Measurements from ENCODE around the gene MMP20. TPM values are rescaled to one million over a fixed set of nuclear protein-coding genes. Genes with fewer than 3 reads are reported as not detected.

MMP20 gene
- total and polyA plus RNA-seq, 2 of the 13 experiments (the other 11 are each of a cell fraction or from before 2014, with no cell fraction given): 0.05 TPM; not detected in 1

- TF ChIP-seq ZHX2 (IDR thresholded peaks at IDR 0.05; ENCODE audit: low read depth) (no peak), ZHX2 (CRISPR knock-in tag; IDR thresholded peaks at IDR 0.05; ENCODE audit: borderline replicate concordance) (no peak), KAT2B (IDR thresholded peaks at IDR 0.05; ENCODE audit: borderline replicate concordance, low read depth, low read length) (no peak), ZNF83 (CRISPR knock-in tag; IDR thresholded peaks at IDR 0.05; ENCODE audit: borderline replicate concordance) (no peak), ZNF451 (CRISPR knock-in tag; IDR thresholded peaks at IDR 0.05) (no peak), RFXANK (CRISPR knock-in tag; IDR thresholded peaks at IDR 0.05) (no peak), SP1 (IDR thresholded peaks at IDR 0.05) (no peak), SP1 (CRISPR knock-in tag; IDR thresholded peaks at IDR 0.05) (no peak), ZNF552 (CRISPR knock-in tag; IDR thresholded peaks at IDR 0.05; ENCODE audit: borderline replicate concordance) (no peak), DRAP1 (CRISPR knock-in tag; IDR thresholded peaks at IDR 0.05) (no peak), ZNF121 (CRISPR knock-in tag; IDR thresholded peaks at IDR 0.05) (no peak), ZNF17 (CRISPR knock-in tag; IDR thresholded peaks at IDR 0.05) (no peak), MTERF4 (CRISPR knock-in tag; IDR thresholded peaks at IDR 0.05) (no peak), ZNF230 (CRISPR knock-in tag; IDR thresholded peaks at IDR 0.05) (no peak), IKZF5 (CRISPR knock-in tag; IDR thresholded peaks at IDR 0.05) (no peak), GTF2F1 (IDR thresholded peaks at IDR 0.05; ENCODE audit: low read length) (no peak), NFRKB (IDR thresholded peaks at IDR 0.05) (no peak), SOX6 (IDR thresholded peaks at IDR 0.05) (no peak), SOX6 (CRISPR knock-in tag; IDR thresholded peaks at IDR 0.05) (no peak; the same call in 1 of the 2 replicates), DBP (CRISPR knock-in tag; IDR thresholded peaks at IDR 0.05; ENCODE audit: not compliant biosample characterization) (no peak), ZNF513 (CRISPR knock-in tag; conservative IDR thresholded peaks at IDR 0.05) (no peak)
Observed at GRCh38 chr11:102615077-102615893, 9.8 kb downstream of the MMP20 start (continued).

All from HepG2 (cell line).